ENCODE results near the gene ROBO4. TPM values are rescaled to one million over a fixed set of nuclear protein-coding genes. Genes with fewer than 3 reads are reported as not detected.
A peak's percentile ranks its signal among the peaks of the same experiment; 100 is the strongest.

Gene ROBO4
- polyA plus RNA-seq, 2 of the 4 experiments (the other 2 are of a cell fraction), result not detected

DNA sequence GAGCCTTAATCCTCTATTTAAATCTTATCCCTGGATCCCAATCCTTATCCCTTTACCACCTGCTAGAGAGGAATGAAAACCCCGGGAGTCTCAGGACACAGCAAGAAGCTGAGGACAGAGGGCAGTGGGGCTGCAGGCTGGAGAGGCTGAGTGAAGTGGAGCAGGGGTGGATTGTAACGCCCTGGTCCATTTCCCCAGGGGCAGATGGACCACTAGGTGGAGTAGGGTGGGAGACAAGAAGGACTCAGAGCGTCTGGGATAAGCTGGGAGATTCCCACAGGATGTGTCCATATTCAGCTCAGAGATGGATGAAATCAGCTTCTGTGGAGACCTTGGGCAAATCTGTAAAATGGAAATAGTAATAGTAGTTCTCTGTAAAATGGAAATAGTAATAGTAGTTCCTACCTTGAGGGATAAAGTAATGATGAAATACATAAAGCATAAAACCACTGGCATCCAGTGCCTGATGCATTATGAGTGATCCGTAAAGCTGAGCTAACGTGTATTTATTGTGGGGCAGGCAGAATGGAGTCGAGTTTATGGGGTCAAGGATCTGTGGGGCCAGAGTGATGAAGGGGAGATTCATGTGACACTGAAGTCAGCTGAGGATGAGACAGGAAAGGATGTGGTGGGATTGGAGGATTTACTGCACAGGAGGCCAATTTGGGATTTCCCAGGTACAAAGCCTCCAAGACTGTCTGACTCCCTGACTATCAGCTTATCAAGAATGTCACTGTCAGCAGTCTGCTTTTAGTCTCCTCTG is 1.9 kb upstream of the ROBO4 start:
- 79% methylated on average over 6 of the region's 6 CpGs for WGBS (ENCODE audit: missing lambda C conversion rate)
- TF ChIP-seq RAD21 (conservative IDR thresholded peaks at IDR 0.05 in 1 of 2, IDR thresholded peaks at IDR 0.05 in 1 of 2) (no peak), RCOR1 (IDR thresholded peaks at IDR 0.05; ENCODE audit: low read depth, low read length) (no peak), TP53 (CRISPR knock-in tag; IDR thresholded peaks at IDR 0.05) (no peak), NR3C1 (IDR thresholded peaks at IDR 0.05) (no peak), EP300 (IDR thresholded peaks at IDR 0.05) (no peak), ZFP36 (IDR thresholded peaks at IDR 0.05; ENCODE audit: borderline replicate concordance, partially characterized antibody) (no peak), CBX2 (IDR thresholded peaks at IDR 0.05; ENCODE audit: borderline replicate concordance, low read depth) (no peak), POLR2AphosphoS2 (conservative IDR thresholded peaks at IDR 0.05; ENCODE audit: low read length) (no peak), SREBF2 (IDR thresholded peaks at IDR 0.05) (no peak), HES2 (IDR thresholded peaks at IDR 0.05) (no peak), MYC (IDR thresholded peaks at IDR 0.05; ENCODE audit: borderline replicate concordance, low read length) (no peak), RNF2 (IDR thresholded peaks at IDR 0.05; ENCODE audit: borderline replicate concordance, low read depth) (no peak), HOXA7 (CRISPR knock-in tag; IDR thresholded peaks at IDR 0.05) (no peak), POLR2A (IDR thresholded peaks at IDR 0.05; ENCODE audit: low read length) (no peak), GATA3 (IDR thresholded peaks at IDR 0.05; ENCODE audit: borderline replicate concordance) (no peak), HOXB5 (CRISPR knock-in tag; IDR thresholded peaks at IDR 0.05) (no peak), KDM1A (IDR thresholded peaks at IDR 0.05; ENCODE audit: low read depth) (no peak), MAZ (IDR thresholded peaks at IDR 0.05; ENCODE audit: borderline replicate concordance, low read depth, low read length) (no peak)
- TF ChIP-seq, protein P1, sequence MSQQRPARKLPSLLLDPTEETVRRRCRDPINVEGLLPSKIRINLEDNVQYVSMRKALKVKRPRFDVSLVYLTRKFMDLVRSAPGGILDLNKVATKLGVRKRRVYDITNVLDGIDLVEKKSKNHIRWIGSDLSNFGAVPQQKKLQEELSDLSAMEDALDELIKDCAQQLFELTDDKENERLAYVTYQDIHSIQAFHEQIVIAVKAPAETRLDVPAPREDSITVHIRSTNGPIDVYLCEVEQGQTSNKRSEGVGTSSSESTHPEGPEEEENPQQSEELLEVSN (IDR thresholded peaks at IDR 0.05; ENCODE audit: borderline replicate concordance, low read depth), result no peak
- TF ChIP-seq, protein P2, sequence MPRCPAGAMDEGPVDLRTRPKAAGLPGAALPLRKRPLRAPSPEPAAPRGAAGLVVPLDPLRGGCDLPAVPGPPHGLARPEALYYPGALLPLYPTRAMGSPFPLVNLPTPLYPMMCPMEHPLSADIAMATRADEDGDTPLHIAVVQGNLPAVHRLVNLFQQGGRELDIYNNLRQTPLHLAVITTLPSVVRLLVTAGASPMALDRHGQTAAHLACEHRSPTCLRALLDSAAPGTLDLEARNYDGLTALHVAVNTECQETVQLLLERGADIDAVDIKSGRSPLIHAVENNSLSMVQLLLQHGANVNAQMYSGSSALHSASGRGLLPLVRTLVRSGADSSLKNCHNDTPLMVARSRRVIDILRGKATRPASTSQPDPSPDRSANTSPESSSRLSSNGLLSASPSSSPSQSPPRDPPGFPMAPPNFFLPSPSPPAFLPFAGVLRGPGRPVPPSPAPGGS (IDR thresholded peaks at IDR 0.05), result no peak
- ChIA-PET CTCF (interaction anchor here (1.1 to 2.2 kb wide), 2 partner anchors 23 to 33 kb away, joined by 3 to 23 read pairs; no protein-coding TSS in a partner anchor), POLR2A (interaction anchor here (1.1 to 4.9 kb wide), 2 partner anchors 23 to 55 kb away, joined by 3 to 24 read pairs; partner anchors contain the start of gene CCDC15)
- Histone ChIP-seq H3K4me3 (no peak overlapping the region), H3K9me3 (no peaks in the 10 kb centered on the region), H3K4me2 (peak overlapping the region; percentile 53; the same call in 2 of the 3 replicates), H3K27ac (peak overlapping the region in 1 of 2 experiments; percentile 70; a peak in 3 of 6 replicates), H3K4me1 (peaks cover 25% of the 10 kb centered on the region)
- ATAC-seq (no peak), FAIRE-seq (no peak), DNase-seq (ENCODE audit: low read depth in 1 of 2, low spot score in 1 of 2) (no peak)

DNA sequence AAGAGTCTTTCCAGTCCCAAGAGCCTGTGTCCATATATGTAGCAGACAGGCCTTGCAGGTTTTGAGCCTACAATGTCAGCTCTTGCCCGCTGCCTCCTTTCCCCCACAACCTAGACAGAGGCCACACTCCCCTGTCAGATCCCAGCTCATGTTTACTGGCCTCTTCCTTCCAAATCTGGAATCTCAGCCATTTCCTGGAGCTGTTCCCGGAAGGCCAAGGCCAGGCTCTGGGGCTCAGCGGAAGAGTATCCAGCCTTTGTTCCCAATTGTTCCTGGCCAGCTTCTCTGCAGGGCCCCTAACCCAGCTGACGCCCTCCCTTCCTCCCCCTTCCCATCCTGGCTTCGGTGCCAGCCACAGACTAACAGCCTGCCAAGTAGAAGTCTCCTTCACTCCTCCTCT is 1.0 kb upstream of the ROBO4 start:
- DNase-seq (ENCODE audit: low read depth in 1 of 2, low spot score in 1 of 2) (no peak), FAIRE-seq (no peak), ATAC-seq (peak; percentile 7 to 26; a peak in 3 of 6 replicates)
- no peaks in the 10 kb centered on the region for H3K9me3 ChIP-seq
- no peak overlapping the region for H3K4me3 ChIP-seq
- ChIA-PET POLR2A (interaction anchor here (1.1 to 4.9 kb wide), 2 partner anchors 22 to 55 kb away, joined by 3 to 24 read pairs; partner anchors contain the start of gene CCDC15), CTCF (interaction anchor here (0.9 to 2.2 kb wide), 3 partner anchors 23 to 254 kb away, joined by 4 to 23 read pairs (median 5); no protein-coding TSS in a partner anchor)
- WGBS (ENCODE audit: missing lambda C conversion rate), result 56% methylated on average over 3 of the region's 5 CpGs
- TF ChIP-seq RFX5 (IDR thresholded peaks at IDR 0.05), result no peak
- TF ChIP-seq, protein P3, sequence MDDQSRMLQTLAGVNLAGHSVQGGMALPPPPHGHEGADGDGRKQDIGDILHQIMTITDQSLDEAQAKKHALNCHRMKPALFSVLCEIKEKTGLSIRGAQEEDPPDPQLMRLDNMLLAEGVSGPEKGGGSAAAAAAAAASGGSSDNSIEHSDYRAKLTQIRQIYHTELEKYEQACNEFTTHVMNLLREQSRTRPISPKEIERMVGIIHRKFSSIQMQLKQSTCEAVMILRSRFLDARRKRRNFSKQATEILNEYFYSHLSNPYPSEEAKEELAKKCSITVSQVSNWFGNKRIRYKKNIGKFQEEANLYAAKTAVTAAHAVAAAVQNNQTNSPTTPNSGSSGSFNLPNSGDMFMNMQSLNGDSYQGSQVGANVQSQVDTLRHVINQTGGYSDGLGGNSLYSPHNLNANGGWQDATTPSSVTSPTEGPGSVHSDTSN (IDR thresholded peaks at IDR 0.05), result no peak
- TF ChIP-seq, protein P1 (IDR thresholded peaks at IDR 0.05; ENCODE audit: borderline replicate concordance, low read depth), result no peak
- H3K4me2 ChIP-seq, result peak overlapping the region; percentile 25; the same call in 2 of the 3 replicates
- H3K4me1 ChIP-seq, result peaks cover 25% of the 10 kb centered on the region
- H3K27ac ChIP-seq, result peak overlapping the region; percentile 27 to 70; a peak in 4 of 6 replicates
